NCI-H1930 (cell line): Measurements from ENCODE around the gene UBE2I.
"Not testable (repeated sequence)": the region's sequence is repeated elsewhere in the genome, so short reads cannot be mapped to it uniquely, and the experiment has no call there.

ENCODE experiments used
- DNase-seq, 2 experiments: peaks; one replicate each; lab custom pipeline; 2025; lab: John Stamatoyannopoulos, UW

UBE2I gene

GRCh38 chr16:1277617-1278282 lies 31.7 kb upstream of the UBE2I start:
- DNase-seq = no peak

GRCh38 chr16:1278477-1278876 lies 31.0 kb upstream of the UBE2I start:
- DNase-seq = no peak

GRCh38 chr16:1279081-1279944 lies 30.1 kb upstream of the UBE2I start:
- DNase-seq = no peak

GRCh38 chr16:1279945-1280589 lies 29.4 kb upstream of the UBE2I start:
- DNase-seq = no peak

GRCh38 chr16:1280783-1281182 lies 28.7 kb upstream of the UBE2I start:
- no peak for DNase-seq

GRCh38 chr16:1281517-1281916 lies 27.9 kb upstream of the UBE2I start:
- no peak for DNase-seq

- DNase-seq = no peak
Observed at GRCh38 chr16:1282324-1282973, 27.0 kb upstream of the UBE2I start.

- no peak for DNase-seq
Observed at GRCh38 chr16:1283296-1283695, 26.1 kb upstream of the UBE2I start.

GRCh38 chr16:1283996-1284616 lies 25.3 kb upstream of the UBE2I start:
- DNase-seq = no peak

GRCh38 chr16:1285669-1286512 lies 23.5 kb upstream of the UBE2I start:
- no peak for DNase-seq

GRCh38 chr16:1286513-1287094 lies 22.8 kb upstream of the UBE2I start:
- no peak for DNase-seq

- no peak for DNase-seq
Observed at GRCh38 chr16:1287982-1288670, 21.3 kb upstream of the UBE2I start.

GRCh38 chr16:1288813-1289476 lies 20.5 kb upstream of the UBE2I start:
- no peak for DNase-seq

GRCh38 chr16:1289477-1289866 lies 20.0 kb upstream of the UBE2I start:
- no peak for DNase-seq

- DNase-seq = no peak
Observed at GRCh38 chr16:1290063-1290501, 19.4 kb upstream of the UBE2I start.

- DNase-seq = no peak
Observed at GRCh38 chr16:1290860-1291575, 18.4 kb upstream of the UBE2I start.

- DNase-seq = no peak
Observed at GRCh38 chr16:1291576-1291974, 17.9 kb upstream of the UBE2I start.

GRCh38 chr16:1292208-1292607 lies 17.2 kb upstream of the UBE2I start:
- not testable (repeated sequence) for DNase-seq

- DNase-seq = not testable (repeated sequence)
Observed at GRCh38 chr16:1292808-1293207, 16.6 kb upstream of the UBE2I start.
